Astrocyte (in vitro differentiated cells and primary cell): ENCODE data around the gene SCAPER. TPM values are rescaled to one million over a fixed set of nuclear protein-coding genes. Genes with fewer than 3 reads are reported as not detected.

Source experiments
- DNase-seq: peaks from one replicate; pipeline ENCODE4 v3.0.0-alpha.2; 2010; ENCODE audit warnings: low read depth
- FAIRE-seq: peaks from 2 replicates; lab custom pipeline; 2011; peaks lifted over from hg19 to GRCh38; lab: Jason Lieb, UNC
- H2AFZ ChIP-seq: 2 replicates; pipeline ENCODE4 v1.6.0; 2012; ENCODE audit warnings: low read depth, low read length, inconsistent platforms
- H3K27ac ChIP-seq: 2 replicates; pipeline ENCODE4 v1.5.1; 2011; ENCODE audit warnings: low read depth, low read length, inconsistent platforms
- H3K27me3 ChIP-seq: 2 replicates; pipeline ENCODE4 v1.6.0; 2011; ENCODE audit warnings: low read length, inconsistent platforms; ENCODE audit not compliant: insufficient read depth
- H3K36me3 ChIP-seq: 2 replicates; pipeline ENCODE4 v1.5.1; 2011; ENCODE audit warnings: low read length, inconsistent platforms; ENCODE audit not compliant: insufficient read depth
- H3K4me1 ChIP-seq: 2 replicates; pipeline ENCODE4 v1.5.1; 2011; ENCODE audit warnings: low read length, inconsistent platforms; ENCODE audit not compliant: insufficient read depth
- H3K4me2 ChIP-seq: 2 replicates; pipeline ENCODE4 v1.6.0; 2012; ENCODE audit warnings: low read length, inconsistent platforms
- H3K4me3 ChIP-seq: 2 replicates; pipeline ENCODE4 v1.5.1; 2011; ENCODE audit warnings: low read depth, mild to moderate bottlenecking, low read length, inconsistent platforms; ENCODE audit not compliant: insufficient read depth
- H3K79me2 ChIP-seq: 2 replicates; pipeline ENCODE4 v1.6.0; 2012; ENCODE audit warnings: mild to moderate bottlenecking, low read length, inconsistent platforms; ENCODE audit not compliant: insufficient read depth
- H3K9ac ChIP-seq: 2 replicates; pipeline ENCODE4 v1.6.0; 2012; ENCODE audit warnings: mild to moderate bottlenecking, low read length, inconsistent platforms
- H3K9me3 ChIP-seq: 2 replicates; pipeline ENCODE4 v1.5.1; 2012; ENCODE audit warnings: low read depth, mild to moderate bottlenecking, low read length, inconsistent platforms; ENCODE audit not compliant: insufficient read depth
- H4K20me1 ChIP-seq: 2 replicates; pipeline ENCODE4 v1.6.0; 2012; ENCODE audit warnings: low read length, inconsistent platforms; ENCODE audit not compliant: insufficient read depth
- H3K27ac Mint-ChIP-seq: one replicate; pipeline ENCODE4 v1.8.0; 2021; ENCODE audit warnings: mild to moderate bottlenecking, mixed read lengths; ENCODE audit not compliant: unreplicated experiment
- H3K27me3 Mint-ChIP-seq: one replicate; pipeline ENCODE4 v1.8.0; 2021; ENCODE audit warnings: low read depth, mixed read lengths; ENCODE audit not compliant: unreplicated experiment
- H3K36me3 Mint-ChIP-seq: one replicate; pipeline ENCODE4 v1.8.0; 2021; ENCODE audit warnings: low read depth, mixed read lengths; ENCODE audit not compliant: unreplicated experiment
- H3K4me1 Mint-ChIP-seq: one replicate; pipeline ENCODE4 v1.8.0; 2021; ENCODE audit warnings: low read depth, mixed read lengths; ENCODE audit not compliant: unreplicated experiment
- H3K4me3 Mint-ChIP-seq: one replicate; pipeline ENCODE4 v1.8.0; 2021; ENCODE audit warnings: mild to moderate bottlenecking, moderate library complexity, mixed read lengths; ENCODE audit not compliant: unreplicated experiment
- H3K9me3 Mint-ChIP-seq: one replicate; pipeline ENCODE4 v1.8.0; 2021; ENCODE audit warnings: mild to moderate bottlenecking, mixed read lengths; ENCODE audit not compliant: unreplicated experiment
- EZH2 ChIP-seq: IDR thresholded peaks from 2 replicates; pipeline ENCODE4 v1.6.1; 2012; ENCODE audit warnings: mild to moderate bottlenecking, low read length, inconsistent platforms; ENCODE audit not compliant: insufficient read depth
- total RNA-seq: library from RNA; stranded (reverse); gene quantifications from 2 replicates; pipeline ENCODE4 v1.2.1, GENCODE V29; 2021
- TF ChIP-seq, protein P1 (sequence below): IDR thresholded peaks from 2 replicates; pipeline ENCODE4 v1.5.1; 2011; ENCODE audit warnings: low read depth, mild to moderate bottlenecking, inconsistent platforms, low read length, moderate library complexity; ENCODE audit not compliant: insufficient read depth

SCAPER gene
- total RNA-seq, 1 donor from 2014 or later = 8.6 TPM

DNA sequence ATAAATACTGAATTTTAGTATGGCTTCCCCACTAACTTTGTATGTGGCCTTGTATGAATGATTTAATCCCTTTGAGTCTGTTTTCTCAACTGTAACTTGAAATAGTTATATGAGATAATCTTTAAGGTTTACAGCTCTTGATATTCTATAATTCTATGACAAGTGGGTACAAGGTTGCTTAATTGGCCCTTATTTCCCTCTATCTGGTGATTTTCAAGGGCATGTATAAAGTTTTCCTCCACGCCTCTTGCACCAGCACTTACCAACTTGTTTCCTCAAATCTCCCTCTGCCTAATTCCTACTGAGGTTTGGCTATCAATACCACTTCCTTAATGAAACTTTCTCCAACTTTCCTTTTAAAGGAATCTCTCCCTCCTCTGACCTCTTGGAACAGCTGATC is 455.7 kb downstream of the SCAPER start:
- Mint-ChIP-seq H3K27me3 (no peaks in the 10 kb centered on the region), H3K4me3 (no peak overlapping the region), H3K27ac (no peak overlapping the region), H3K36me3 (no peaks in the 10 kb centered on the region), H3K4me1 (no peaks in the 10 kb centered on the region), H3K9me3 (no peaks in the 10 kb centered on the region)
- Histone ChIP-seq H3K9ac (no peak overlapping the region), H4K20me1 (no peaks in the 10 kb centered on the region), H3K36me3 (no peaks in the 10 kb centered on the region), H3K4me2 (no peak overlapping the region), H3K4me1 (no peaks in the 10 kb centered on the region), H3K27me3 (no peaks in the 10 kb centered on the region), H2AFZ (no peak overlapping the region), H3K9me3 (no peaks in the 10 kb centered on the region), H3K79me2 (no peaks in the 10 kb centered on the region), H3K27ac (no peak overlapping the region), H3K4me3 (no peak overlapping the region)
- TF ChIP-seq EZH2 = no peak
- TF ChIP-seq, protein P1, sequence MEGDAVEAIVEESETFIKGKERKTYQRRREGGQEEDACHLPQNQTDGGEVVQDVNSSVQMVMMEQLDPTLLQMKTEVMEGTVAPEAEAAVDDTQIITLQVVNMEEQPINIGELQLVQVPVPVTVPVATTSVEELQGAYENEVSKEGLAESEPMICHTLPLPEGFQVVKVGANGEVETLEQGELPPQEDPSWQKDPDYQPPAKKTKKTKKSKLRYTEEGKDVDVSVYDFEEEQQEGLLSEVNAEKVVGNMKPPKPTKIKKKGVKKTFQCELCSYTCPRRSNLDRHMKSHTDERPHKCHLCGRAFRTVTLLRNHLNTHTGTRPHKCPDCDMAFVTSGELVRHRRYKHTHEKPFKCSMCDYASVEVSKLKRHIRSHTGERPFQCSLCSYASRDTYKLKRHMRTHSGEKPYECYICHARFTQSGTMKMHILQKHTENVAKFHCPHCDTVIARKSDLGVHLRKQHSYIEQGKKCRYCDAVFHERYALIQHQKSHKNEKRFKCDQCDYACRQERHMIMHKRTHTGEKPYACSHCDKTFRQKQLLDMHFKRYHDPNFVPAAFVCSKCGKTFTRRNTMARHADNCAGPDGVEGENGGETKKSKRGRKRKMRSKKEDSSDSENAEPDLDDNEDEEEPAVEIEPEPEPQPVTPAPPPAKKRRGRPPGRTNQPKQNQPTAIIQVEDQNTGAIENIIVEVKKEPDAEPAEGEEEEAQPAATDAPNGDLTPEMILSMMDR = no peak
- FAIRE-seq = no peak
- no peak for DNase-seq

DNA sequence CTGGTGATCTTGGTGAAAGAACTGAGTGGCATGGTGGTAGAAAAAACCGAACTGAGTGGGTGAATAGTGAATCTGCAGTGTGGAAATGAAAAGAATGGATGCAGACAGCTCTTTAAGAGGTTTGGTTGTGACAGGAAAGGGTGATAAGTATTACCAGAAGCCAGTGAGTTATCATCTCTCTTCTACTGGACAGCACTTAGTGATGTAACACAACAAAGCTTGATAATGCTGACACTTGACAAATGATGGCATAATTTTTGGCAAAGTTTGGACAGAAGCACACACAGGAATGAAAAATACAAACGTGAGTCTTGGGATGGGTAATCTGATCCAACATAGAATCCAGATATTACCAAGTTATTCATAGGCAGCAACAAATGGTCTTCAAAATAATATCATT is 456.4 kb downstream of the SCAPER start:
- H3K4me1 Mint-ChIP-seq = no peaks in the 10 kb centered on the region
- H3K4me3 ChIP-seq = no peak overlapping the region
- H3K9me3 Mint-ChIP-seq = no peaks in the 10 kb centered on the region
- no peaks in the 10 kb centered on the region for H3K4me1 ChIP-seq
- no peak overlapping the region for H2AFZ ChIP-seq
- H3K79me2 ChIP-seq = no peaks in the 10 kb centered on the region
- no peak overlapping the region for H3K4me3 Mint-ChIP-seq
- no peak overlapping the region for H3K4me2 ChIP-seq
- no peaks in the 10 kb centered on the region for H3K9me3 ChIP-seq
- no peaks in the 10 kb centered on the region for H3K36me3 Mint-ChIP-seq
- no peak overlapping the region for H3K9ac ChIP-seq
- H4K20me1 ChIP-seq = no peaks in the 10 kb centered on the region
- FAIRE-seq = no peak
- H3K27ac ChIP-seq = no peak overlapping the region
- no peaks in the 10 kb centered on the region for H3K36me3 ChIP-seq
- no peak overlapping the region for H3K27ac Mint-ChIP-seq
- no peaks in the 10 kb centered on the region for H3K27me3 Mint-ChIP-seq
- no peak for TF ChIP-seq EZH2
- TF ChIP-seq, protein P1 = no peak
- H3K27me3 ChIP-seq = no peaks in the 10 kb centered on the region
- peak; percentile 29 for DNase-seq

DNA sequence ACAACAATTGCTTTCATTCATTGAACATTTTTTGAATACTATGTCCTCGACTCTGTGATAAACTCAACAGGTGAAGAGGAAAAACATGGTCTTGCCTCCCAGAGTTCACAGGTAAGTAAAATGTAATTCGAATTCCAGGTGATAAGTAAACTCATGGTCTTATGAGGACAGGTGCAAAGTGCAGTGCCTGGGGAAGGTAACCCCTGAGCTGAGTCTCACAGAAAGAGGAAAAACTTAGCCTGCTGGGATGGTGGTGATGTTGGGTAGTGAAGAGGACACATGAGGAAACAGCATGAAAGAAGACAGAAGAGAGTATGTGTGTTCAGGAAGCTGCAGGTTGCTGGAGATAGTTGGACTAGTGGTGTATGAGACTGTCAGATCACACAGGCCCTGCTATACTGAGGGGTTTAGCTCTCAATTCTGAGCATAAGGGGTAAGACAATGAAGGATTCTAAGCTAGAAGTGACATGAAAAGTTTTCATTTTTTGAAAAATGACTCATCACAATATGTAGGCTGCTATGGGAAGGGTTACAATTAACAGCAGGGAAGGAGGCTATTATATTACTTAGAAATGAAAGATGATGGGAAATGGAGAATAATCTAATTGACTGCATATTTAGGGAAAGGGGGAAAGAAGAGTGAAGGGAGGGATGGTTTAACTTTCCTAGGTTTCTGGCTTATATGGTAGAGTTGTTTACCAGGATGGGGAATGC is 457.3 kb downstream of the SCAPER start:
- no peak overlapping the region for H3K27ac Mint-ChIP-seq
- FAIRE-seq = no peak
- H3K9me3 ChIP-seq = no peaks in the 10 kb centered on the region
- H3K36me3 ChIP-seq = no peaks in the 10 kb centered on the region
- H3K4me3 ChIP-seq = no peak overlapping the region
- H4K20me1 ChIP-seq = no peaks in the 10 kb centered on the region
- no peaks in the 10 kb centered on the region for H3K4me1 ChIP-seq
- no peak overlapping the region for H3K9ac ChIP-seq
- no peaks in the 10 kb centered on the region for H3K79me2 ChIP-seq
- H3K4me2 ChIP-seq = no peak overlapping the region
- no peaks in the 10 kb centered on the region for H3K9me3 Mint-ChIP-seq
- no peaks in the 10 kb centered on the region for H3K27me3 ChIP-seq
- DNase-seq = no peak
- H3K4me3 Mint-ChIP-seq = no peak overlapping the region
- no peak overlapping the region for H2AFZ ChIP-seq
- no peaks in the 10 kb centered on the region for H3K27me3 Mint-ChIP-seq
- no peak overlapping the region for H3K27ac ChIP-seq
- no peaks in the 10 kb centered on the region for H3K4me1 Mint-ChIP-seq
- no peaks in the 10 kb centered on the region for H3K36me3 Mint-ChIP-seq
- TF ChIP-seq, protein P1 = no peak
- TF ChIP-seq EZH2 = no peak
